ENCODE measurements around the gene ICA1. TPM values are rescaled to one million over a fixed set of nuclear protein-coding genes. Genes with fewer than 3 reads are reported as not detected.
A peak's percentile ranks its signal among the peaks of the same experiment; 100 is the strongest.
"Not testable (repeated sequence)": the region's sequence is repeated elsewhere in the genome, so short reads cannot be mapped to it uniquely, and the experiment has no call there.

The ICA1 gene
- total RNA-seq, result 1 to 10 TPM in 1 of 2 donors, under 1 TPM in 1; 0.46 to 3.6 TPM

GRCh38 chr7:8261711-8262695, at the start of gene ICA1:
ICA1 (minus strand) TSS chr7:8262167; CDS start chr7:8235926, 26,241 bp downstream.
- Mint-ChIP-seq H3K9me3 (peaks cover 0 to 2% of the 10 kb centered on the region in 2 donors), H3K27ac (no peak within 1 kb of the TSS), H3K36me3 (peaks cover 0 to 4% of the 10 kb centered on the region in 2 donors)
- ATAC-seq (peak; percentile 60 to 80), DNase-seq (ENCODE audit: low spot score in 2 of 2) (peak in 1 of 2 donors; percentile 40)

- ATAC-seq (no peak), DNase-seq (ENCODE audit: low spot score in 2 of 2) (no peak)
- H3K27ac Mint-ChIP-seq, result no peak overlapping the region
- H3K36me3 Mint-ChIP-seq, result peaks cover 0 to 8% of the 10 kb centered on the region in 2 donors
- H3K9me3 Mint-ChIP-seq, result peaks cover 0 to 7% of the 10 kb centered on the region in 2 donors
Measured at GRCh38 chr7:8310876-8311275, 48.9 kb upstream of the ICA1 start.

GRCh38 chr7:8305625-8306388, 43.8 kb upstream of the ICA1 start:
- Mint-ChIP-seq H3K27ac (no peak overlapping the region), H3K9me3 (no peaks in the 10 kb centered on the region), H3K36me3 (no peaks in the 10 kb centered on the region)
- DNase-seq (ENCODE audit: low spot score in 2 of 2) (no peak), ATAC-seq (no peak)

DNA sequence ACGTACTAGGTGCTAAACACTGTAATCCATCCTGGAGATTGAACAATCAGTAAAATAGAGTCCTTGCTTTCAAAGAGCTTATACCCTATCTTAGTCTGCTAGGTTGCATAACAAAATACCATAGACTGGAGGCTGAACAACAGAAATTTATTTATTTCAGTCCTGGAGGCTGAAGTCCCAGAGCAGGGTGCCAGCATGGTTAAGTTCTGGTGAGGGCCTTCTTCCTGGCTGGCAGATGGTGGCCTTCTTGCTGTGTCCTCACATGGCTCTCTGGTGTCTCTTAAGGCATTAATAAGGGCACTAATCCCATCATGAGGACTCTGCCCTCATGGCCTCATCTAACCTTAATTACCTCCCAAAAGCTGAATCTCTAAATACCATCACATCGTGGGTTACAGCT, 43.1 kb upstream of the ICA1 start:
- DNase-seq (ENCODE audit: low spot score in 2 of 2) (no peak), ATAC-seq (no peak)
- Mint-ChIP-seq H3K9me3 (no peaks in the 10 kb centered on the region), H3K36me3 (no peaks in the 10 kb centered on the region), H3K27ac (no peak overlapping the region)

DNA sequence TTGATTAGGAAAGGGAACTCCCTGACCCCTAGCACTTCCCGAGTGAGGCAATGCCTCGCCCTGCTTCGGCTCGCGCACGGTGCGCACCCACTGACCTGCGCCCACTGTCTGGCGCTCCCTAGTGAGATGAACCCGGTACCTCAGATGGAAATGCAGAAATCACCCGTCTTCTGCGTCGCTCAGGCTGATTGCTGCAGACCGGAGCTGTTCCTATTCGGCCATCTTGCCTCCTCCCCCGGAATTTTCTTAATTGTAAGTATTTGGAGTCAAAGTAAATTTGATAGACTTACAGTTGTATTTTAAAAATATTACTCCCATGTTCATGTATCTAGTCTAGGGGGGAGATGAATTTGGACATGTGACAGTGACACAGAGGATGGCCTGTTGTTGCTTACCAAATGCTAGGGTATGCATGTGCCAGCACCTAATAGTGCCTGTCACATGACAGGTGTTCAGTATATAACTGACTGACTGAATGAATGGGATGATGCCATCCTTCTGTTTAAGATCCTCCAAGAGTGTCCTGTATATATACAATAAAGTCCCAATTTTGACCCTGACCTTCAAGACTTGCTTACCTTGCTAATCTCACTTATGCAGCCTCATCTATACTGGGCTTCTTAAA, 42.0 kb upstream of the ICA1 start:
- ATAC-seq, result no peak

DNA sequence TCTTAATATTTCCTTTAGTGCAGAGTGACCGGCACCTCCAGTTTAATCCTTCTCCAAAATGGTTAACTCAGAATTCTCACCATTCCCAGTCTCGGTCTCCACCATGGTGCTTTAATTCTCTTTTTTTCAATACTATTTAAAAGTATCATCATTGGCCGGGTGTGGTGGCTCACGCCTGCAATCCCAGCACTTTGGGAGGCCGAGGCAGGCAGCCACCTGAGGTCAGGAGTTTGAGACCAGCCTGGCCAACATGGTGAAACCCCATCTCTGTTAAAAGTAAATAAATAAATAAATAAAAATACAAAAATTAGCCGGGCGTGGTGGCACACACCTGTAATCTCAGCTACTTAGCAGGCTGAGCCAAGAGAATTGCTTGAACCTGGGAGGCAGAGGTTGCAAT, 35.1 kb upstream of the ICA1 start:
- H3K36me3 Mint-ChIP-seq; DNase-seq (ENCODE audit: low spot score in 2 of 2); ATAC-seq; H3K9me3 Mint-ChIP-seq; H3K27ac Mint-ChIP-seq: not testable (repeated sequence)

More for the DNA sequence above, 42.0 kb upstream of the ICA1 start:
- DNase-seq (ENCODE audit: low spot score in 2 of 2), result no peak
- H3K36me3 Mint-ChIP-seq, result no peaks in the 10 kb centered on the region
- no peak overlapping the region for H3K27ac Mint-ChIP-seq
- no peaks in the 10 kb centered on the region for H3K9me3 Mint-ChIP-seq

DNA sequence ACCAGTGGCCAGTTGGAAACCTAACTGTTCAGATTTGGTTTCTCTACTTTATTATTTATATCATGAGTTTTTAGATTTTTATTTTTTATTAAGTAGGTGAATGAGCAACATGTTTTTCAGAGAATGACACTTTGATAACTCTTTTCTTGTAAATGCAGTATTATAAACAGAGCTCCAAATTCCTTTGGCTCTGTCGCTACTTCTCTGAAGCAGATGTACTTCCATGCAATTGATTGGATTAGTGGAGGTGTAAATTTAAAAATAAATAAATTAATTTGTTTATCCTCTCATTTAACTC, 34.3 kb upstream of the ICA1 start:
- peak in 1 of 2 donors; percentile 3 for ATAC-seq
- Mint-ChIP-seq H3K36me3 (no peaks in the 10 kb centered on the region), H3K27ac (no peak overlapping the region), H3K9me3 (no peaks in the 10 kb centered on the region)
- no peak for DNase-seq (ENCODE audit: low spot score in 2 of 2)

- no peaks in the 10 kb centered on the region for H3K9me3 Mint-ChIP-seq
- DNase-seq (ENCODE audit: low spot score in 2 of 2) (peak in 1 of 2 donors; percentile 9), ATAC-seq (peak; percentile 71 to 84)
- no peak overlapping the region for H3K27ac Mint-ChIP-seq
- no peaks in the 10 kb centered on the region for H3K36me3 Mint-ChIP-seq
Measured at GRCh38 chr7:8295638-8296361, 33.8 kb upstream of the ICA1 start.

GRCh38 chr7:8291397-8292141, 29.6 kb upstream of the ICA1 start:
- H3K9me3 Mint-ChIP-seq, result no peaks in the 10 kb centered on the region
- ATAC-seq (no peak), DNase-seq (ENCODE audit: low spot score in 2 of 2) (no peak)
- no peaks in the 10 kb centered on the region for H3K36me3 Mint-ChIP-seq
- no peak overlapping the region for H3K27ac Mint-ChIP-seq

GRCh38 chr7:8290645-8291308, 28.8 kb upstream of the ICA1 start:
- Mint-ChIP-seq H3K27ac (no peak overlapping the region), H3K36me3 (no peaks in the 10 kb centered on the region), H3K9me3 (no peaks in the 10 kb centered on the region)
- DNase-seq (ENCODE audit: low spot score in 2 of 2) (no peak), ATAC-seq (no peak)

GRCh38 chr7:8286118-8286517, 24.2 kb upstream of the ICA1 start:
- Mint-ChIP-seq H3K9me3 (peaks cover 0 to 5% of the 10 kb centered on the region in 2 donors), H3K36me3 (no peaks in the 10 kb centered on the region), H3K27ac (no peak overlapping the region)
- ATAC-seq, result no peak
- DNase-seq (ENCODE audit: low spot score in 2 of 2), result no peak

DNA sequence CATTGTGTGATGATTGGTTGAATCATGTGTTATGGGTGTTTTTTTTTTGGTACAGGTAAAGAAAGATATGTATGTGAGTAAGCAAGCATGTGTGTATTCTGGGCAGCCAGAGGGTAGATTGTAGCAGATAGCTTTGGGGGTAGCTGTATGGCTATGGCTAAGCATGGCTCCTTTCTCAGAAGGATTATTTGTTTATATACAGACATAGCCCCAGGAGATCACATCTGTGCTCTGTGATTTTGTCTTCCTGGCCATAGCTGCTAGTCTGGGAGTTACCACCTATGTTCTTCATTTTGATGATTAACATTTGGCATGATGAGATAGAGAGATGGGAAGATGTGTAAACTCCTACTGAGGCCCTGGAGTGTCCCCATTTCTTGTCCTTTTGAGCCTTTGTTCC, 23.2 kb upstream of the ICA1 start:
- DNase-seq (ENCODE audit: low spot score in 2 of 2), result no peak
- no peaks in the 10 kb centered on the region for H3K36me3 Mint-ChIP-seq
- no peak for ATAC-seq
- H3K27ac Mint-ChIP-seq, result no peak overlapping the region
- H3K9me3 Mint-ChIP-seq, result peaks cover 0 to 5% of the 10 kb centered on the region in 2 donors

DNA sequence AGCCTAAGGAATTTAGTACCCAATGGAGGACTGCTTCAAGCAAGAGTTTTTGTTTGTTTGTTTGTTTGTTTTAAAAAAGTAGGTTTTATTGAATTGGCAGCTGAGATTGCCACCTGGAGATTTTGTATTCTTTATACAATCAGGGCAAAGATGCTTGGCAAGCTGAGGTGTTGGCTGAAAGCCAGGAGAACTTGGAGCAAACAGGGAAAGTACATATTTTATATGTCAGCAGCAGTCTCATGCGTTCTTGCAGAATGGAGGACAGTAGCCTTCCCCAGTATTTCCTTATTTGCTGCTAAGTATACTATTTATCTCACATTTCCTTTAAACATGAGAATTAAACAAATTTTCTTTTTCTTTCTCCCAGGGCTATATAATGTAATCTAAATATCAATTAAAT, 22.6 kb upstream of the ICA1 start:
- no peak for ATAC-seq
- Mint-ChIP-seq H3K36me3 (no peaks in the 10 kb centered on the region), H3K27ac (no peak overlapping the region), H3K9me3 (peaks cover 0 to 5% of the 10 kb centered on the region in 2 donors)
- DNase-seq (ENCODE audit: low spot score in 2 of 2), result no peak

- H3K27ac Mint-ChIP-seq, result no peak overlapping the region
- ATAC-seq, result no peak
Measured at GRCh38 chr7:8283968-8284367, 22.0 kb upstream of the ICA1 start.

GRCh38 chr7:8282871-8283270, 20.9 kb upstream of the ICA1 start:
- Mint-ChIP-seq H3K36me3 (no peaks in the 10 kb centered on the region), H3K27ac (no peak overlapping the region), H3K9me3 (peaks cover 0 to 5% of the 10 kb centered on the region in 2 donors)
- DNase-seq (ENCODE audit: low spot score in 2 of 2) (no peak), ATAC-seq (no peak)

More at GRCh38 chr7:8283968-8284367, 22.0 kb upstream of the ICA1 start:
- Mint-ChIP-seq H3K9me3 (peaks cover 0 to 5% of the 10 kb centered on the region in 2 donors), H3K36me3 (no peaks in the 10 kb centered on the region)
- DNase-seq (ENCODE audit: low spot score in 2 of 2), result no peak
